H1 (cell line): Measurements from ENCODE around the gene SLC4A8. TPM values are rescaled to one million over a fixed set of nuclear protein-coding genes. Genes with fewer than 3 reads are reported as not detected.

ENCODE experiments used
- CTCF ChIA-PET: fragments of 300-600 bp; sonication (Branson Sonifier 250); formaldehyde crosslinking; loops from one replicate; lab custom pipeline; 2021; ENCODE audit not compliant: partially characterized antibody; lab: Charles Lee
- POLR2A ChIA-PET: fragments of 300-600 bp; sonication (Branson Sonifier 250); formaldehyde crosslinking; loops from one replicate; lab custom pipeline; 2021; ENCODE audit warnings: inconsistent platforms; ENCODE audit not compliant: partially characterized antibody; lab: Charles Lee
- DNase-seq, 2 experiments: peaks; one replicate each; pipeline versions ENCODE4 v3.0.0 to v3.0.0-alpha.2; 2010 to 2022; ENCODE audit warnings: low spot score in 2 of 2, low read depth in 1 of 2, mixed read lengths in 1 of 2
- FAIRE-seq: peaks from 2 replicates; lab custom pipeline; 2011; peaks lifted over from hg19 to GRCh38; lab: Jason Lieb, UNC
- H2AFZ ChIP-seq: 2 replicates; pipeline ENCODE4 v1.8.1; 2012; ENCODE audit warnings: low read length, inconsistent platforms
- H2AK5ac ChIP-seq: 2 replicates; pipeline ENCODE4 v1.6.1; 2013; ENCODE audit warnings: low read depth, low read length
- H2BK120ac ChIP-seq: replicated peaks from 2 replicates; pipeline ENCODE3; 2013; ENCODE audit warnings: low read depth, low read length, inconsistent platforms
- H2BK12ac ChIP-seq: 2 replicates; pipeline ENCODE4 v1.6.1; 2013; ENCODE audit warnings: low read depth, low read length
- H2BK15ac ChIP-seq: 2 replicates; pipeline ENCODE4 v1.6.1; 2013; ENCODE audit warnings: low read length
- H2BK20ac ChIP-seq: 2 replicates; pipeline ENCODE4 v1.6.1; 2013; ENCODE audit warnings: low read length
- H2BK5ac ChIP-seq: 2 replicates; pipeline ENCODE4 v1.6.1; 2013; ENCODE audit warnings: low read depth, low read length
- H3K14ac ChIP-seq: 2 replicates; pipeline ENCODE4 v1.6.1; 2013; ENCODE audit warnings: inconsistent platforms; ENCODE audit not compliant: insufficient read length
- H3K18ac ChIP-seq: 2 replicates; pipeline ENCODE4 v1.6.1; 2013; ENCODE audit warnings: low read length; ENCODE audit errors: extremely low read depth
- H3K23ac ChIP-seq: 2 replicates; pipeline ENCODE4 v1.6.1; 2013; ENCODE audit warnings: inconsistent platforms; ENCODE audit not compliant: insufficient read length
- H3K23me2 ChIP-seq: 2 replicates; pipeline ENCODE4 v1.6.1; 2013; ENCODE audit warnings: low read depth, low read length
- H3K27ac ChIP-seq: 2 replicates; pipeline ENCODE4 v1.6.1; 2011; ENCODE audit warnings: low read depth, low read length, inconsistent platforms
- H3K27me3 ChIP-seq, 4 experiments: replicated peaks in 1 of 4; 1 replicate in 1 of 4; 2 replicates in 3 of 4; pipeline versions ENCODE4 v1.6.1 to v1.8.1; 2011 to 2013; ENCODE audit warnings: low read length in 3 of 4, mild to moderate bottlenecking in 3 of 4, inconsistent platforms in 2 of 4, mixed read lengths in 2 of 4, moderate library complexity in 1 of 4; ENCODE audit not compliant: control insufficient read depth in 3 of 4, insufficient read depth in 3 of 4; ENCODE audit errors: extremely low read depth in 1 of 4
- H3K36me3 ChIP-seq, 4 experiments: 2 replicates each; pipeline versions ENCODE4 v1.6.1 to v1.8.1; 2011 to 2013; ENCODE audit warnings: mild to moderate bottlenecking in 4 of 4, low read length in 3 of 4, moderate library complexity in 2 of 4, control low read depth in 1 of 4, inconsistent platforms in 1 of 4; ENCODE audit not compliant: insufficient read depth in 4 of 4, control insufficient read depth in 2 of 4
- H3K4ac ChIP-seq: replicated peaks from 2 replicates; pipeline ENCODE3; 2013; ENCODE audit warnings: low read length, low read depth, mixed read lengths, inconsistent platforms; ENCODE audit not compliant: insufficient read length
- H3K4me1 ChIP-seq, 4 experiments: replicated peaks in 1 of 4; 1 replicate in 1 of 4; 2 replicates in 3 of 4; pipeline versions ENCODE4 v1.6.1 to v1.8.1; 2011 to 2013; ENCODE audit warnings: low read length in 3 of 4, inconsistent platforms in 2 of 4, mixed read lengths in 1 of 4; ENCODE audit not compliant: insufficient read depth in 4 of 4, control insufficient read depth in 3 of 4
- H3K4me2 ChIP-seq, 2 experiments: 2 replicates each; pipeline versions ENCODE4 v1.6.1 to v1.8.1; 2011 to 2013; ENCODE audit warnings: low read depth in 2 of 2, low read length in 2 of 2, control low read depth in 1 of 2, inconsistent platforms in 1 of 2, mild to moderate bottlenecking in 1 of 2; ENCODE audit not compliant: insufficient read depth in 1 of 2
- H3K4me3 ChIP-seq, 4 experiments: fragments of 200-600, 300-600 bp in 1 of 4; sonication (generic), shearing (Covaris generic), sonication (Bioruptor Twin) in 1 of 4; 2 replicates each; pipeline versions ENCODE4 v1.5.1 to v1.8.1; 2011 to 2016; ENCODE audit warnings: low read length in 4 of 4, low read depth in 3 of 4, control low read depth in 2 of 4, inconsistent platforms in 2 of 4, mild to moderate bottlenecking in 2 of 4, mixed read lengths in 1 of 4, moderate library complexity in 1 of 4; ENCODE audit not compliant: insufficient read depth in 2 of 4; ENCODE audit errors: extremely low read depth in 1 of 4
- H3K56ac ChIP-seq: replicated peaks from 2 replicates; pipeline ENCODE3; 2013; ENCODE audit warnings: low read depth, mild to moderate bottlenecking, mixed read lengths, low read length, inconsistent platforms; ENCODE audit not compliant: insufficient read length
- H3K79me1 ChIP-seq: 2 replicates; pipeline ENCODE4 v1.6.1; 2013; ENCODE audit warnings: low read depth, low read length, control low read depth
- H3K79me2 ChIP-seq, 2 experiments: 2 replicates each; pipeline versions ENCODE4 v1.6.1 to v1.8.1; 2012 to 2013; ENCODE audit warnings: low read length in 2 of 2, mild to moderate bottlenecking in 2 of 2, inconsistent platforms in 1 of 2; ENCODE audit not compliant: insufficient read depth in 2 of 2, control insufficient read depth in 1 of 2
- H3K9ac ChIP-seq, 4 experiments: replicated peaks in 1 of 4; 1 replicate in 1 of 4; 2 replicates in 3 of 4; pipeline versions ENCODE4 v1.6.1 to v1.8.1; 2011 to 2013; ENCODE audit warnings: low read depth in 3 of 4, low read length in 3 of 4, control low read depth in 2 of 4, mild to moderate bottlenecking in 2 of 4, moderate library complexity in 2 of 4, inconsistent platforms in 1 of 4; ENCODE audit errors: extremely low read depth in 1 of 4
- H3K9me3 ChIP-seq, 2 experiments: 2 replicates each; pipeline versions ENCODE4 v1.6.1 to v1.8.1; 2012 to 2013; ENCODE audit warnings: mild to moderate bottlenecking in 2 of 2, moderate library complexity in 2 of 2, control low read depth in 1 of 2, inconsistent platforms in 1 of 2, low read depth in 1 of 2, low read length in 1 of 2, mixed read lengths in 1 of 2; ENCODE audit not compliant: insufficient read depth in 2 of 2
- H4K20me1 ChIP-seq, 2 experiments: replicated peaks in 1 of 2; 2 replicates each; pipeline versions ENCODE3 to v1.8.1; 2011 to 2013; ENCODE audit warnings: inconsistent platforms in 2 of 2, low read length in 2 of 2, mild to moderate bottlenecking in 1 of 2; ENCODE audit not compliant: insufficient read depth in 2 of 2, control insufficient read depth in 1 of 2
- H4K5ac ChIP-seq: 2 replicates; pipeline ENCODE4 v1.6.1; 2013; ENCODE audit warnings: low read length, low read depth, mixed read lengths, inconsistent platforms; ENCODE audit not compliant: insufficient read length
- H4K8ac ChIP-seq: 2 replicates; pipeline ENCODE4 v1.8.0; 2013; ENCODE audit warnings: mild to moderate bottlenecking, moderate library complexity, low read length, inconsistent platforms; ENCODE audit not compliant: insufficient read depth; ENCODE audit errors: extremely low read depth
- H4K91ac ChIP-seq: replicated peaks from 2 replicates; pipeline ENCODE3; 2013; ENCODE audit warnings: low read length, mixed read lengths, inconsistent platforms; ENCODE audit not compliant: insufficient read length
- CEBPB ChIP-seq: IDR thresholded peaks from 2 replicates; pipeline ENCODE4 v1.6.1; 2012; ENCODE audit warnings: low read depth, low read length
- CHD1 ChIP-seq: IDR thresholded peaks from 2 replicates; pipeline ENCODE4 v1.6.1; 2012; ENCODE audit warnings: low read depth, low read length, improper control_type of control experiment
- EGR1 ChIP-seq: IDR thresholded peaks from 2 replicates; pipeline ENCODE4 v1.6.1; 2011; ENCODE audit warnings: low read depth, low read length, borderline replicate concordance
- GTF2F1 ChIP-seq: IDR thresholded peaks from 2 replicates; pipeline ENCODE4 v1.6.1; 2012; ENCODE audit warnings: low read depth, low read length, improper control_type of control experiment, borderline replicate concordance
- JUND ChIP-seq: IDR thresholded peaks from 2 replicates; pipeline ENCODE4 v1.6.1; 2011; ENCODE audit warnings: mild to moderate bottlenecking, improper control_type of control experiment, low read length
- KDM1A ChIP-seq: fragments of 200-600, 300-600 bp; sonication (generic); IDR thresholded peaks from 2 replicates; pipeline ENCODE4 v1.7.1; 2016; ENCODE audit warnings: mild to moderate bottlenecking, low read length, borderline replicate concordance
- KDM4A ChIP-seq: IDR thresholded peaks from one replicate; pipeline ENCODE4 v1.7.1; 2012; ENCODE audit warnings: low read depth, mild to moderate bottlenecking, moderate library complexity, low read length, inconsistent platforms; ENCODE audit not compliant: severe bottlenecking
- NANOG ChIP-seq: IDR thresholded peaks from 2 replicates; pipeline ENCODE4 v1.6.1; 2011; ENCODE audit warnings: low read length, low read depth, mild to moderate bottlenecking, inconsistent platforms; ENCODE audit not compliant: insufficient read depth, poor library complexity, severe bottlenecking
- SIN3A ChIP-seq, 2 experiments: IDR thresholded peaks in 1 of 2; conservative IDR thresholded peaks in 1 of 2; 2 replicates each; pipeline ENCODE4 v1.6.1; 2011 to 2012; ENCODE audit warnings: low read length in 2 of 2, improper control_type of control experiment in 1 of 2, low read depth in 1 of 2, mild to moderate bottlenecking in 1 of 2
- SUZ12 ChIP-seq: fragments of 200-600 bp; sonication (generic); IDR thresholded peaks from 2 replicates; pipeline ENCODE4 v1.6.1; 2012; ENCODE audit warnings: mild to moderate bottlenecking, inconsistent platforms, low read length, moderate library complexity, mixed read lengths
- TAF1 ChIP-seq: IDR thresholded peaks from 2 replicates; pipeline ENCODE4 v1.6.1; 2011; ENCODE audit warnings: mild to moderate bottlenecking, low read depth, low read length
- TAF7 ChIP-seq: optimal IDR thresholded peaks from 2 replicates; pipeline ENCODE3; 2011; ENCODE audit warnings: low read depth, mild to moderate bottlenecking, inconsistent platforms, low read length, moderate library complexity, borderline replicate concordance
- WGBS, 2 experiments: shearing (Covaris generic) in 1 of 2; methylation state at CpG; one replicate each; pipeline versions ENCODE4 v1.1.6 to v1.1.7; 2013 to 2015; ENCODE audit warnings: low lambda C conversion rate in 2 of 2, mixed read lengths in 2 of 2, inconsistent platforms in 1 of 2, low coverage in 1 of 2, missing lambda C conversion rate in 1 of 2; ENCODE audit not compliant: insufficient replicate concordance in 2 of 2, insufficient coverage in 1 of 2, insufficient read length in 1 of 2; ENCODE audit errors: extremely low coverage in 1 of 2, missing lambda C conversion rate in 1 of 2; 5-methylcytosine and 5-hydroxymethylcytosine counted together
- polyA plus RNA-seq, 7 experiments: library from polyadenylated mRNA; depleted of rRNA in 3 of 7; stranded (reverse) in 5 of 7; unstranded in 2 of 7; fragments of >200 nt in 5 of 7; fragments of 200-250 nt in 2 of 7; gene quantifications; 1 replicate in 5 of 7; 2 replicates in 1 of 7; 4 replicates in 1 of 7; pipeline versions ENCODE4 v1.2.1 to v1.2.3, GENCODE V29; 2011 to 2013; ENCODE audit warnings: missing spikeins in 2 of 7, mixed read lengths in 2 of 7
- total RNA-seq: library from RNA; stranded (reverse); fragmentation: NEBNext Ultra II Directional; extraction: Animal tissue kit (Norgen Biotek cat#: 25700); gene quantifications from 2 replicates; pipeline ENCODE4 v1.2.1, GENCODE V29; 2021

The SLC4A8 gene
- total and polyA plus RNA-seq, 2 of the 8 experiments (the other 6 are each of a cell fraction or from before 2014, with no cell fraction given): 11.2 to 13.4 TPM

GRCh38 chr12:51389302-51389999 is 35.2 kb upstream of the SLC4A8 start:
- no peak overlapping the region for H2BK120ac ChIP-seq
- FAIRE-seq (no peak), DNase-seq (no peak)
- no peak overlapping the region for H3K4me3 ChIP-seq
- no peak overlapping the region for H3K14ac ChIP-seq
- ChIA-PET POLR2A (interaction anchor here (0.9 to 2.3 kb wide), 7 partner anchors 11 to 425 kb away, joined by 3 to 10 read pairs (median 5); partner anchors contain the start of genes CSRNP2 and SMAGP), CTCF (interaction anchor here (0.6 to 2.7 kb wide), 4 partner anchors 11 to 39 kb away, joined by 3 to 10 read pairs (median 3); no protein-coding TSS in a partner anchor)
- peak overlapping the region; percentile 1; the same call in 1 of the 2 replicates for H2BK15ac ChIP-seq
- H4K20me1 ChIP-seq: no peaks in the 10 kb centered on the region
- H3K4me1 ChIP-seq: peaks cover 5 to 19% (median 9%) of the 10 kb centered on the region in 4 experiments
- no peak overlapping the region for H3K23ac ChIP-seq
- no peak overlapping the region for H3K18ac ChIP-seq
- no peaks in the 10 kb centered on the region for H3K79me1 ChIP-seq
- H2BK20ac ChIP-seq: 0 out of 2 replicates have a peak overlapping the region, but pooled peaks have one; percentile 4
- no peak overlapping the region for H2AFZ ChIP-seq
- no peak overlapping the region for H4K8ac ChIP-seq
- no peak overlapping the region for H3K56ac ChIP-seq
- H3K9ac ChIP-seq: no peak overlapping the region; a peak in 1 of 7 replicates
- no peaks in the 10 kb centered on the region for H3K27me3 ChIP-seq
- no peaks in the 10 kb centered on the region for H3K9me3 ChIP-seq
- H2BK5ac ChIP-seq: 0 out of 2 replicates have a peak overlapping the region, but pooled peaks have one; percentile 15
- H3K79me2 ChIP-seq: no peaks in the 10 kb centered on the region
- no peak overlapping the region for H4K91ac ChIP-seq
- no peak overlapping the region for H4K5ac ChIP-seq
- H2AK5ac ChIP-seq: no peak overlapping the region
- H3K4ac ChIP-seq: peak overlapping the region; percentile 25
- WGBS, 2 experiments: 88% methylated on average over 2 of the region's 2 CpGs; no CpG with 5 or more reads in 1 of the 2 experiments
- no peak overlapping the region for H2BK12ac ChIP-seq
- H3K36me3 ChIP-seq: peaks cover 0 to 11% (median 2%) of the 10 kb centered on the region in 4 experiments; a peak in 2 of 8 replicates
- peaks cover 5% of the 10 kb centered on the region; the same call in 1 of the 2 replicates for H3K23me2 ChIP-seq
- no peak overlapping the region for H3K27ac ChIP-seq
- H3K4me2 ChIP-seq: no peak overlapping the region
- TF ChIP-seq GTF2F1 (no peak), SUZ12 (no peak), JUND (no peak), KDM1A (no peak), TAF1 (no peak), CHD1 (no peak), NANOG (no peak), TAF7 (no peak), KDM4A (no peak), EGR1 (no peak), SIN3A (conservative IDR thresholded peaks at IDR 0.05 in 1 of 2, IDR thresholded peaks at IDR 0.05 in 1 of 2; ENCODE audit: low read depth in 1 of 2, low read length in 2 of 2) (no peak), CEBPB (no peak)
